Fibroblast of lung (primary cell): ENCODE measurements around the gene SCN1B.

Experiments used
- EZH2 ChIP-seq: IDR thresholded peaks from 2 replicates; pipeline ENCODE4 v1.5.1; 2012; ENCODE audit warnings: low read length, control low read depth, mild to moderate bottlenecking; ENCODE audit errors: missing control alignments
- TF ChIP-seq, protein P1 (sequence below), 2 donors: IDR thresholded peaks in 1 of 2; conservative IDR thresholded peaks in 1 of 2; 1 replicate in 1 of 2; 2 replicates in 1 of 2; pipeline ENCODE4 v1.5.1; 2011 to 2012; ENCODE audit warnings: low read length in 2 of 2, control low read depth in 1 of 2, inconsistent platforms in 1 of 2, low read depth in 1 of 2, mild to moderate bottlenecking in 1 of 2

DNA sequence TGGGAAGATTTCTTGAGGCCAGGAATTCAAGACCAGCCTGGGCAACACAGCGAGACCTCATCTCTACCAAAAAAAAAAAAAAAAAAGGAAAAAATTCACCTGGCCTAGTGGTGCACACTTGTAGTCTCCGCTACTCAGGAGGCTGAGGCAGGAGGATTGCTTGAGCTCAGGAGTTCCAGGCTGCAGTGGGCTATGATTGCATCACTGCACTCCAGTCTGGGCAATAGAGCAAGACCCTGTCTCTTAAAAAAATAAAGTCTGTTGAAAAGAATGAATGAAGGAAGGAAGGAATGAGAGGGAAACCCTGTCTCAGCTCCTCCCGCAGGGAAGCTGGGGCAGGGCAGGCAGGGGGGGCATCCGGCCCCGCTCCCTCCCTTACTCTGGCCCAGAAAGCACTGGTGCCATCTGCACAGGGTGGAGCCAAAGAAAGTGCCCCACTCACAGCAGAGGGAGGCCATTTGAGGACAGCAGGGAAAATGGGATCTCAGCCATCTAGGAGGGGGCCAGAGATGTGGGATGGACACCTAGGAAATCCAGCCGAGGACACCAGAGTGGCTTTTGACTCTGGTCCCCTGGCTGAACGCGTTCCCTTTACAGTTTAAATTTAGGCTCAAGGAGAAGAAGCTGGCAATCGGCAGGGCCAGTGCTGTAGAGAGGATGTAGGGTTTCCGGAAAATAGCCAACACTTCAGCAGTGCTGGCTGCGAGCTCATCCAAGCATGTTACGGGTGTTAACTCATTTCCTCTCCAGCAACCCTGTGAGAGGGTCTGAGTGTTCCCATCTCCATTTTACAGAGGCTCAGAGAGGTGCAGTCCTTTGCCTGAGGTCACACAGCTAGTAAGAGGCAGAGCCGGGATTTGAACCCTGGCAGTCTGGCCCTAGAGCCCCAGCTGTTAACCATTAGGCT, 7.7 kb downstream of the SCN1B start:
- TF ChIP-seq, protein P1, sequence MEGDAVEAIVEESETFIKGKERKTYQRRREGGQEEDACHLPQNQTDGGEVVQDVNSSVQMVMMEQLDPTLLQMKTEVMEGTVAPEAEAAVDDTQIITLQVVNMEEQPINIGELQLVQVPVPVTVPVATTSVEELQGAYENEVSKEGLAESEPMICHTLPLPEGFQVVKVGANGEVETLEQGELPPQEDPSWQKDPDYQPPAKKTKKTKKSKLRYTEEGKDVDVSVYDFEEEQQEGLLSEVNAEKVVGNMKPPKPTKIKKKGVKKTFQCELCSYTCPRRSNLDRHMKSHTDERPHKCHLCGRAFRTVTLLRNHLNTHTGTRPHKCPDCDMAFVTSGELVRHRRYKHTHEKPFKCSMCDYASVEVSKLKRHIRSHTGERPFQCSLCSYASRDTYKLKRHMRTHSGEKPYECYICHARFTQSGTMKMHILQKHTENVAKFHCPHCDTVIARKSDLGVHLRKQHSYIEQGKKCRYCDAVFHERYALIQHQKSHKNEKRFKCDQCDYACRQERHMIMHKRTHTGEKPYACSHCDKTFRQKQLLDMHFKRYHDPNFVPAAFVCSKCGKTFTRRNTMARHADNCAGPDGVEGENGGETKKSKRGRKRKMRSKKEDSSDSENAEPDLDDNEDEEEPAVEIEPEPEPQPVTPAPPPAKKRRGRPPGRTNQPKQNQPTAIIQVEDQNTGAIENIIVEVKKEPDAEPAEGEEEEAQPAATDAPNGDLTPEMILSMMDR (conservative IDR thresholded peaks at IDR 0.05 in 1 of 2, IDR thresholded peaks at IDR 0.05 in 1 of 2; ENCODE audit: low read depth in 1 of 2, low read length in 2 of 2), result no peak
- no peak for TF ChIP-seq EZH2
